H1 (cell line): ENCODE measurements around the gene C20orf144. TPM values are rescaled to one million over a fixed set of nuclear protein-coding genes. Genes with fewer than 3 reads are reported as not detected.

Experiments
- E2F6 ChIP-seq: IDR thresholded peaks from 2 replicates; pipeline ENCODE4 v1.6.1; 2012; ENCODE audit warnings: inconsistent platforms
- SP2 ChIP-seq: IDR thresholded peaks from 2 replicates; pipeline ENCODE4 v1.6.1; 2012; ENCODE audit warnings: mild to moderate bottlenecking, low read length, inconsistent platforms
- polyA plus RNA-seq, 7 experiments: library from polyadenylated mRNA; depleted of rRNA in 3 of 7; stranded (reverse) in 5 of 7; unstranded in 2 of 7; fragments of >200 nt in 5 of 7; fragments of 200-250 nt in 2 of 7; gene quantifications; 1 replicate in 5 of 7; 2 replicates in 1 of 7; 4 replicates in 1 of 7; pipeline versions ENCODE4 v1.2.1 to v1.2.3, GENCODE V29; 2011 to 2013; ENCODE audit warnings: missing spikeins in 2 of 7, mixed read lengths in 2 of 7
- total RNA-seq: library from RNA; stranded (reverse); fragmentation: NEBNext Ultra II Directional; extraction: Animal tissue kit (Norgen Biotek cat#: 25700); gene quantifications from 2 replicates; pipeline ENCODE4 v1.2.1, GENCODE V29; 2021
- TF ChIP-seq, protein P1 (sequence below): fragments of 300-600 bp; sonication (generic); IDR thresholded peaks from 2 replicates; pipeline ENCODE4 v1.7.1; 2012; ENCODE audit warnings: low read length, moderate library complexity, mild to moderate bottlenecking, inconsistent platforms; ENCODE audit not compliant: insufficient replicate concordance

C20orf144 gene
- total and polyA plus RNA-seq, 2 of the 8 experiments (the other 6 are each of a cell fraction or from before 2014, with no cell fraction given), result 0.21 to 0.24 TPM

DNA sequence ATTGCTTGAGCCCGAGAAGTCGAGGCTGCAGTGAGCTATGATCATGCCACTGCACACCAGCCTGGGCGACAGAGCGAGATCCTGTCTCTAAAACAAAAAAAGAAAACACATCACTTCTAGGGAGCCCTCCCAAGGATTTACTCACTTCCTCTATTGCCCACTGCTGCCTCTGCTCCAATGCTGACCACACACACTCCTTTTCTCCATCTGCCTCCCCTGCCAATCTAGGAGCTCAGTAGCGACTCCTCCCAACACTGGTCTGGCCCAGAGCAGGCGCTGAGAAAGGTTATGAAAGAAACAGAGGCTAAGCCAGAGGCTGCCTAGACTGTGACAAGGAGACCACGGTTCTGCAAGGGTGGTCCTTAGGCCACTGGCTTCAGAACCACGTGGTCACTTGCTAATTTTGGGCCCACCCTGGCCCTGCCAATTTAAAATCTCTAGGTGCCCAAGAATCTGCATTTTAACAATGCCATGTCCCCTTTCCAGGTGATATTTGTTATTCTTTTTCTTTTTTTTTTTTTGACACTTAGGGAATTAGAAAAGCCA, 25.3 kb downstream of the C20orf144 start (continued):
- TF ChIP-seq, protein P1, sequence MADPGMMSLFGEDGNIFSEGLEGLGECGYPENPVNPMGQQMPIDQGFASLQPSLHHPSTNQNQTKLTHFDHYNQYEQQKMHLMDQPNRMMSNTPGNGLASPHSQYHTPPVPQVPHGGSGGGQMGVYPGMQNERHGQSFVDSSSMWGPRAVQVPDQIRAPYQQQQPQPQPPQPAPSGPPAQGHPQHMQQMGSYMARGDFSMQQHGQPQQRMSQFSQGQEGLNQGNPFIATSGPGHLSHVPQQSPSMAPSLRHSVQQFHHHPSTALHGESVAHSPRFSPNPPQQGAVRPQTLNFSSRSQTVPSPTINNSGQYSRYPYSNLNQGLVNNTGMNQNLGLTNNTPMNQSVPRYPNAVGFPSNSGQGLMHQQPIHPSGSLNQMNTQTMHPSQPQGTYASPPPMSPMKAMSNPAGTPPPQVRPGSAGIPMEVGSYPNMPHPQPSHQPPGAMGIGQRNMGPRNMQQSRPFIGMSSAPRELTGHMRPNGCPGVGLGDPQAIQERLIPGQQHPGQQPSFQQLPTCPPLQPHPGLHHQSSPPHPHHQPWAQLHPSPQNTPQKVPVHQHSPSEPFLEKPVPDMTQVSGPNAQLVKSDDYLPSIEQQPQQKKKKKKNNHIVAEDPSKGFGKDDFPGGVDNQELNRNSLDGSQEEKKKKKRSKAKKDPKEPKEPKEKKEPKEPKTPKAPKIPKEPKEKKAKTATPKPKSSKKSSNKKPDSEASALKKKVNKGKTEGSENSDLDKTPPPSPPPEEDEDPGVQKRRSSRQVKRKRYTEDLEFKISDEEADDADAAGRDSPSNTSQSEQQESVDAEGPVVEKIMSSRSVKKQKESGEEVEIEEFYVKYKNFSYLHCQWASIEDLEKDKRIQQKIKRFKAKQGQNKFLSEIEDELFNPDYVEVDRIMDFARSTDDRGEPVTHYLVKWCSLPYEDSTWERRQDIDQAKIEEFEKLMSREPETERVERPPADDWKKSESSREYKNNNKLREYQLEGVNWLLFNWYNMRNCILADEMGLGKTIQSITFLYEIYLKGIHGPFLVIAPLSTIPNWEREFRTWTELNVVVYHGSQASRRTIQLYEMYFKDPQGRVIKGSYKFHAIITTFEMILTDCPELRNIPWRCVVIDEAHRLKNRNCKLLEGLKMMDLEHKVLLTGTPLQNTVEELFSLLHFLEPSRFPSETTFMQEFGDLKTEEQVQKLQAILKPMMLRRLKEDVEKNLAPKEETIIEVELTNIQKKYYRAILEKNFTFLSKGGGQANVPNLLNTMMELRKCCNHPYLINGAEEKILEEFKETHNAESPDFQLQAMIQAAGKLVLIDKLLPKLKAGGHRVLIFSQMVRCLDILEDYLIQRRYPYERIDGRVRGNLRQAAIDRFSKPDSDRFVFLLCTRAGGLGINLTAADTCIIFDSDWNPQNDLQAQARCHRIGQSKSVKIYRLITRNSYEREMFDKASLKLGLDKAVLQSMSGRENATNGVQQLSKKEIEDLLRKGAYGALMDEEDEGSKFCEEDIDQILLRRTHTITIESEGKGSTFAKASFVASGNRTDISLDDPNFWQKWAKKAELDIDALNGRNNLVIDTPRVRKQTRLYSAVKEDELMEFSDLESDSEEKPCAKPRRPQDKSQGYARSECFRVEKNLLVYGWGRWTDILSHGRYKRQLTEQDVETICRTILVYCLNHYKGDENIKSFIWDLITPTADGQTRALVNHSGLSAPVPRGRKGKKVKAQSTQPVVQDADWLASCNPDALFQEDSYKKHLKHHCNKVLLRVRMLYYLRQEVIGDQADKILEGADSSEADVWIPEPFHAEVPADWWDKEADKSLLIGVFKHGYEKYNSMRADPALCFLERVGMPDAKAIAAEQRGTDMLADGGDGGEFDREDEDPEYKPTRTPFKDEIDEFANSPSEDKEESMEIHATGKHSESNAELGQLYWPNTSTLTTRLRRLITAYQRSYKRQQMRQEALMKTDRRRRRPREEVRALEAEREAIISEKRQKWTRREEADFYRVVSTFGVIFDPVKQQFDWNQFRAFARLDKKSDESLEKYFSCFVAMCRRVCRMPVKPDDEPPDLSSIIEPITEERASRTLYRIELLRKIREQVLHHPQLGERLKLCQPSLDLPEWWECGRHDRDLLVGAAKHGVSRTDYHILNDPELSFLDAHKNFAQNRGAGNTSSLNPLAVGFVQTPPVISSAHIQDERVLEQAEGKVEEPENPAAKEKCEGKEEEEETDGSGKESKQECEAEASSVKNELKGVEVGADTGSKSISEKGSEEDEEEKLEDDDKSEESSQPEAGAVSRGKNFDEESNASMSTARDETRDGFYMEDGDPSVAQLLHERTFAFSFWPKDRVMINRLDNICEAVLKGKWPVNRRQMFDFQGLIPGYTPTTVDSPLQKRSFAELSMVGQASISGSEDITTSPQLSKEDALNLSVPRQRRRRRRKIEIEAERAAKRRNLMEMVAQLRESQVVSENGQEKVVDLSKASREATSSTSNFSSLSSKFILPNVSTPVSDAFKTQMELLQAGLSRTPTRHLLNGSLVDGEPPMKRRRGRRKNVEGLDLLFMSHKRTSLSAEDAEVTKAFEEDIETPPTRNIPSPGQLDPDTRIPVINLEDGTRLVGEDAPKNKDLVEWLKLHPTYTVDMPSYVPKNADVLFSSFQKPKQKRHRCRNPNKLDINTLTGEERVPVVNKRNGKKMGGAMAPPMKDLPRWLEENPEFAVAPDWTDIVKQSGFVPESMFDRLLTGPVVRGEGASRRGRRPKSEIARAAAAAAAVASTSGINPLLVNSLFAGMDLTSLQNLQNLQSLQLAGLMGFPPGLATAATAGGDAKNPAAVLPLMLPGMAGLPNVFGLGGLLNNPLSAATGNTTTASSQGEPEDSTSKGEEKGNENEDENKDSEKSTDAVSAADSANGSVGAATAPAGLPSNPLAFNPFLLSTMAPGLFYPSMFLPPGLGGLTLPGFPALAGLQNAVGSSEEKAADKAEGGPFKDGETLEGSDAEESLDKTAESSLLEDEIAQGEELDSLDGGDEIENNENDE, result no peak
- TF ChIP-seq SP2 (no peak), E2F6 (no peak)
